H9 (cell line): ENCODE data around the gene SMAD6. TPM values are rescaled to one million over a fixed set of nuclear protein-coding genes. Genes with fewer than 3 reads are reported as not detected.

Experiments
- DNase-seq: peaks from one replicate; pipeline ENCODE4 v3.0.0-alpha.2; 2017
- H2AFZ ChIP-seq: one replicate; pipeline ENCODE4 v1.6.1; 2013; ENCODE audit warnings: mild to moderate bottlenecking, low read length, control low read depth, moderate library complexity
- H2AK5ac ChIP-seq: 2 replicates; pipeline ENCODE4 v1.6.1; 2013; ENCODE audit warnings: low read length, control low read depth, mixed read lengths; ENCODE audit not compliant: insufficient read length
- H2BK120ac ChIP-seq: one replicate; pipeline ENCODE4 v1.6.1; 2013; ENCODE audit warnings: low read depth, mild to moderate bottlenecking, low read length, control low read depth, inconsistent platforms; ENCODE audit not compliant: poor library complexity, severe bottlenecking
- H2BK12ac ChIP-seq: 2 replicates; pipeline ENCODE4 v1.6.1; 2013; ENCODE audit warnings: low read length, control low read depth, mixed read lengths, low read depth; ENCODE audit not compliant: insufficient read length
- H2BK15ac ChIP-seq: 2 replicates; pipeline ENCODE4 v1.6.1; 2013; ENCODE audit warnings: low read depth, low read length, control low read depth
- H2BK20ac ChIP-seq: one replicate; pipeline ENCODE4 v1.6.1; 2013; ENCODE audit warnings: low read depth, mild to moderate bottlenecking, low read length, control low read depth, inconsistent platforms; ENCODE audit not compliant: poor library complexity, severe bottlenecking
- H2BK5ac ChIP-seq: 2 replicates; pipeline ENCODE4 v1.6.1; 2013; ENCODE audit warnings: low read length, control low read depth, mixed read lengths; ENCODE audit not compliant: insufficient read length
- H3K14ac ChIP-seq: 2 replicates; pipeline ENCODE4 v1.6.1; 2013; ENCODE audit warnings: low read length, control low read depth; ENCODE audit not compliant: insufficient read depth
- H3K18ac ChIP-seq: 2 replicates; pipeline ENCODE4 v1.6.1; 2013; ENCODE audit warnings: low read depth, mild to moderate bottlenecking, mixed read lengths, low read length, control low read depth; ENCODE audit not compliant: insufficient read length
- H3K23ac ChIP-seq: 2 replicates; pipeline ENCODE4 v1.6.1; 2013; ENCODE audit warnings: low read length, control low read depth, mixed read lengths, low read depth; ENCODE audit not compliant: insufficient read length
- H3K23me2 ChIP-seq: 2 replicates; pipeline ENCODE4 v1.6.1; 2013; ENCODE audit warnings: low read depth, mild to moderate bottlenecking, mixed read lengths, low read length, control low read depth; ENCODE audit not compliant: insufficient read length, poor library complexity, severe bottlenecking
- H3K27ac ChIP-seq: 2 replicates; pipeline ENCODE4 v1.5.1; 2013; ENCODE audit warnings: low read length, control low read depth, mixed read lengths, low read depth; ENCODE audit not compliant: insufficient read length
- H3K27me3 ChIP-seq: 2 replicates; pipeline ENCODE4 v1.6.1; 2013; ENCODE audit warnings: low read length, control low read depth, inconsistent platforms; ENCODE audit not compliant: insufficient read depth
- H3K4ac ChIP-seq: 2 replicates; pipeline ENCODE4 v1.6.1; 2013; ENCODE audit warnings: low read depth, mild to moderate bottlenecking, control low read depth, inconsistent platforms, low read length, moderate library complexity
- H3K4me1 ChIP-seq: 2 replicates; pipeline ENCODE4 v1.6.1; 2013; ENCODE audit warnings: low read length, control low read depth, inconsistent platforms; ENCODE audit not compliant: insufficient read depth
- H3K4me2 ChIP-seq: 2 replicates; pipeline ENCODE4 v1.6.1; 2013; ENCODE audit warnings: low read length, control low read depth, mixed read lengths; ENCODE audit not compliant: insufficient read length, insufficient read depth
- H3K56ac ChIP-seq: 2 replicates; pipeline ENCODE4 v1.6.1; 2013; ENCODE audit warnings: low read depth, mild to moderate bottlenecking, mixed read lengths, low read length, control low read depth; ENCODE audit not compliant: insufficient read length
- H3K79me1 ChIP-seq: 2 replicates; pipeline ENCODE4 v1.6.1; 2013; ENCODE audit warnings: low read depth, mild to moderate bottlenecking, moderate library complexity, low read length, control low read depth, inconsistent platforms; ENCODE audit not compliant: insufficient read depth, poor library complexity, severe bottlenecking
- H3K79me2 ChIP-seq: 2 replicates; pipeline ENCODE4 v1.6.1; 2013; ENCODE audit warnings: low read length, control low read depth, inconsistent platforms; ENCODE audit not compliant: insufficient read depth
- H3K9ac ChIP-seq: 2 replicates; pipeline ENCODE4 v1.6.1; 2013; ENCODE audit warnings: low read length, control low read depth, mixed read lengths; ENCODE audit not compliant: insufficient read length; ENCODE audit errors: extremely low read depth
- H3K9me3 ChIP-seq: one replicate; pipeline ENCODE4 v1.6.1; 2013; ENCODE audit warnings: low read depth, low read length, inconsistent platforms; ENCODE audit not compliant: control insufficient read depth
- H3T11ph ChIP-seq: one replicate; pipeline ENCODE4 v1.6.1; 2013; ENCODE audit warnings: mild to moderate bottlenecking, low read length, control low read depth, inconsistent platforms
- H4K20me1 ChIP-seq: one replicate; pipeline ENCODE4 v1.6.1; 2013; ENCODE audit not compliant: control insufficient read depth, insufficient read length, insufficient read depth
- H4K5ac ChIP-seq: 2 replicates; pipeline ENCODE4 v1.6.1; 2013; ENCODE audit warnings: low read depth, mild to moderate bottlenecking, mixed read lengths, low read length, control low read depth; ENCODE audit not compliant: insufficient read length
- H4K8ac ChIP-seq: replicated peaks from 2 replicates; pipeline ENCODE4 v1.6.1; 2013; ENCODE audit warnings: low read length, control low read depth, mixed read lengths, low read depth; ENCODE audit not compliant: insufficient read length
- H4K91ac ChIP-seq: 2 replicates; pipeline ENCODE4 v1.6.1; 2013; ENCODE audit warnings: low read depth, mild to moderate bottlenecking, moderate library complexity, mixed read lengths, low read length, control low read depth; ENCODE audit not compliant: insufficient read length
- H3K27ac Mint-ChIP-seq, 3 experiments: 2 replicates in 2 of 3; 3 replicates in 1 of 3; pipeline ENCODE4 v1.8.0; 2020 to 2021; ENCODE audit warnings: mixed read lengths in 3 of 3, mild to moderate bottlenecking in 1 of 3, moderate library complexity in 1 of 3
- H3K27me3 Mint-ChIP-seq: 2 replicates; pipeline ENCODE4 v1.8.0; 2021; ENCODE audit warnings: low read depth, mild to moderate bottlenecking, moderate library complexity, mixed read lengths
- H3K36me3 Mint-ChIP-seq, 3 experiments: 2 replicates in 2 of 3; 3 replicates in 1 of 3; pipeline ENCODE4 v1.8.0; 2020 to 2021; ENCODE audit warnings: low read depth in 3 of 3, mixed read lengths in 3 of 3; ENCODE audit not compliant: insufficient read depth in 1 of 3
- H3K4me1 Mint-ChIP-seq, 2 experiments: 2 replicates each; pipeline ENCODE4 v1.8.0; 2020; ENCODE audit warnings: mixed read lengths in 2 of 2
- H3K4me3 Mint-ChIP-seq, 2 experiments: 2 replicates in 1 of 2; 3 replicates in 1 of 2; pipeline ENCODE4 v1.8.0; 2020 to 2021; ENCODE audit warnings: mild to moderate bottlenecking in 2 of 2, mixed read lengths in 2 of 2, moderate library complexity in 1 of 2
- H3K9me3 Mint-ChIP-seq, 2 experiments: 2 replicates in 1 of 2; 3 replicates in 1 of 2; pipeline ENCODE4 v1.8.0; 2020; ENCODE audit warnings: mild to moderate bottlenecking in 2 of 2, mixed read lengths in 2 of 2, moderate library complexity in 1 of 2
- CTCF ChIP-seq: fragments of 200-600 bp; sonication (generic); conservative IDR thresholded peaks from 3 replicates; pipeline ENCODE4 v1.8.0; 2021; ENCODE audit warnings: antibody characterized with exemption, mild to moderate bottlenecking
- WGBS: extraction: QIAGEN DNeasy Blood & Tissue Kit; methylation state at CpG from one replicate; pipeline ENCODE4 v1.1.7; 2013; ENCODE audit warnings: missing lambda C conversion rate, low lambda C conversion rate, mixed read lengths; ENCODE audit not compliant: insufficient read length; ENCODE audit errors: extremely low coverage; 5-methylcytosine and 5-hydroxymethylcytosine counted together
- total RNA-seq: library from RNA; stranded (reverse); gene quantifications from 2 replicates; pipeline ENCODE4 v1.2.1, GENCODE V29; 2021

Gene SMAD6
- total RNA-seq, 1 experiment from 2014 or later: 6.0 TPM

GRCh38 chr15:66823601-66824000 lies 121.6 kb downstream of the SMAD6 start:
- Mint-ChIP-seq H3K36me3 (no peaks in the 10 kb centered on the region), H3K9me3 (no peaks in the 10 kb centered on the region)
- H2AFZ ChIP-seq: no peak overlapping the region

More at GRCh38 chr15:66823601-66824000, 121.6 kb downstream of the SMAD6 start:
- no peak overlapping the region for H4K91ac ChIP-seq
- H3K23ac ChIP-seq: no peak overlapping the region
- WGBS: no CpG with 5 or more reads among the region's 9 CpGs
- Mint-ChIP-seq H3K27ac (no peak overlapping the region), H3K4me3 (no peak overlapping the region), H3K4me1 (peaks cover 33 to 36% of the 10 kb centered on the region in 2 experiments), H3K27me3 (peaks cover 6% of the 10 kb centered on the region)
- no peak overlapping the region for H3K9ac ChIP-seq
- no peaks in the 10 kb centered on the region for H3K27me3 ChIP-seq
- no peak overlapping the region for H2BK15ac ChIP-seq
- no peak overlapping the region for H3K56ac ChIP-seq
- no peak overlapping the region for H3K4me2 ChIP-seq
- H3K27ac ChIP-seq: no peak overlapping the region
- peaks cover 5% of the 10 kb centered on the region; the same call in 1 of the 2 replicates for H3K4me1 ChIP-seq
- H3K18ac ChIP-seq: no peak overlapping the region
- no peak overlapping the region for H3K14ac ChIP-seq
- no peaks in the 10 kb centered on the region for H3K79me1 ChIP-seq
- H4K8ac ChIP-seq: no peak overlapping the region
- H3K9me3 ChIP-seq: no peaks in the 10 kb centered on the region
- no peak overlapping the region for H2BK5ac ChIP-seq
- no peaks in the 10 kb centered on the region for H3K79me2 ChIP-seq
- H3K4ac ChIP-seq: no peak overlapping the region
- no peak overlapping the region for H2BK12ac ChIP-seq
- H2BK120ac ChIP-seq: no peak overlapping the region
- H3K23me2 ChIP-seq: no peaks in the 10 kb centered on the region
- H3T11ph ChIP-seq: no peak overlapping the region
- H4K5ac ChIP-seq: no peak overlapping the region
- no peak overlapping the region for H2AK5ac ChIP-seq
- no peak overlapping the region for H2BK20ac ChIP-seq
- no peak for DNase-seq
- no peak for TF ChIP-seq CTCF
- no peaks in the 10 kb centered on the region for H4K20me1 ChIP-seq
